Brain microvascular endothelial cell (primary cell): ENCODE measurements around the gene COL5A1.

Experiments
- DNase-seq: peaks from one replicate; pipeline ENCODE4 v3.0.0-alpha.2; 2020
- H3K27ac ChIP-seq: fragments of 250-450 bp; sonication (Bioruptor Pico); 2 replicates; pipeline ENCODE4 v1.5.1; 2020; ENCODE audit warnings: mild to moderate bottlenecking, moderate library complexity
- H3K27me3 ChIP-seq: fragments of 250-450 bp; sonication (Bioruptor Pico); replicated peaks from 2 replicates; pipeline ENCODE4 v1.5.1; 2020; ENCODE audit warnings: mild to moderate bottlenecking
- H3K36me3 ChIP-seq: fragments of 250-450 bp; sonication (Bioruptor Pico); replicated peaks from 2 replicates; pipeline ENCODE4 v1.5.1; 2020; ENCODE audit warnings: mild to moderate bottlenecking
- H3K4me3 ChIP-seq: 2 replicates; pipeline ENCODE4 v1.5.1; 2011; ENCODE audit warnings: low read depth, mild to moderate bottlenecking, control low read depth, low read length, moderate library complexity
- in situ Hi-C: cut with HindIII; loops from 2 replicates; pipeline ENCODE4 v1.10.0; 2017; ENCODE audit warnings: low sequenced_read_pairs, low pct_ligation_motif_present
- TF ChIP-seq, protein P1 (sequence below): IDR thresholded peaks from 2 replicates; pipeline ENCODE4 v1.5.1; 2011; ENCODE audit warnings: low read depth, mild to moderate bottlenecking, moderate library complexity, low read length, control low read depth, inconsistent platforms; ENCODE audit errors: missing control alignments

COL5A1 gene

DNA sequence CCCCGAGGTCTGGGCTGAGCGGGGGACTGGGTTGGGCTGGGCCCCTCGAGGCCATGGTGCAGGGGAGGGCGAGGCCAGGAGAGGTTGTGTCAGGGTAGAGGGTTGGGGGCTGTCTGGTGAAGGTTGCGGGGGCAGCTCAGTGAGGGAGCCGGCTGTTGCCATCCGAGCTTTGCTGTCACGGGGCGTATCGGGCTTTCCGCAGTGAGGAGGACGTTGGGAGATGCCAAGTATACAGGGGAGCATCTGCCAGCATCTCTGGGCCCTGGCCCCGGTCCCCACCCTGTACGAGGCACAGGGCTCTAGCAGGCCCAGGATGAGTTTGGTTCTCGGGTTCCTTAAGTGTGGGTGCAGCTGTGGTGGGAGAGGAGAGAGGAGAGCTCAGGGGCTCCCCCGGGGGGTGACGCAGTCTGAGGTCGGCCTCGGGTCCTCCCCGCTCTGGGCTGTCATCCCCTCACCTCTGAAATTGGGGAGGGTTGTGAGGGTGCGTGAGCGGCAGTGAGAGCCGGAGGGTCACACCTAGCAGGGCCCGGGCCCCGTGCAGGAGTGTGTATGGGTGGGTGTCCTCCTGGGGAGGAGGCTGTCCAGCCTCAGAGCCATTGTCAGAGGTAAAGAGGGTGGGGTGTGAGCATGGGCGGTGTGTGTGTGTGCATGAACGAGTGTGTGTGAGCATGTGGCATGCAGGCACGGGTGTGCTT, 87.3 kb downstream of the COL5A1 start:
- peaks cover 75% of the 10 kb centered on the region for H3K36me3 ChIP-seq
- TF ChIP-seq, protein P1, sequence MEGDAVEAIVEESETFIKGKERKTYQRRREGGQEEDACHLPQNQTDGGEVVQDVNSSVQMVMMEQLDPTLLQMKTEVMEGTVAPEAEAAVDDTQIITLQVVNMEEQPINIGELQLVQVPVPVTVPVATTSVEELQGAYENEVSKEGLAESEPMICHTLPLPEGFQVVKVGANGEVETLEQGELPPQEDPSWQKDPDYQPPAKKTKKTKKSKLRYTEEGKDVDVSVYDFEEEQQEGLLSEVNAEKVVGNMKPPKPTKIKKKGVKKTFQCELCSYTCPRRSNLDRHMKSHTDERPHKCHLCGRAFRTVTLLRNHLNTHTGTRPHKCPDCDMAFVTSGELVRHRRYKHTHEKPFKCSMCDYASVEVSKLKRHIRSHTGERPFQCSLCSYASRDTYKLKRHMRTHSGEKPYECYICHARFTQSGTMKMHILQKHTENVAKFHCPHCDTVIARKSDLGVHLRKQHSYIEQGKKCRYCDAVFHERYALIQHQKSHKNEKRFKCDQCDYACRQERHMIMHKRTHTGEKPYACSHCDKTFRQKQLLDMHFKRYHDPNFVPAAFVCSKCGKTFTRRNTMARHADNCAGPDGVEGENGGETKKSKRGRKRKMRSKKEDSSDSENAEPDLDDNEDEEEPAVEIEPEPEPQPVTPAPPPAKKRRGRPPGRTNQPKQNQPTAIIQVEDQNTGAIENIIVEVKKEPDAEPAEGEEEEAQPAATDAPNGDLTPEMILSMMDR, result no peak
- no peak for DNase-seq
- H3K27ac ChIP-seq, result no peak overlapping the region
- no peak overlapping the region for H3K4me3 ChIP-seq
- no peaks in the 10 kb centered on the region for H3K27me3 ChIP-seq
- in situ Hi-C loops, result no loop called here

DNA sequence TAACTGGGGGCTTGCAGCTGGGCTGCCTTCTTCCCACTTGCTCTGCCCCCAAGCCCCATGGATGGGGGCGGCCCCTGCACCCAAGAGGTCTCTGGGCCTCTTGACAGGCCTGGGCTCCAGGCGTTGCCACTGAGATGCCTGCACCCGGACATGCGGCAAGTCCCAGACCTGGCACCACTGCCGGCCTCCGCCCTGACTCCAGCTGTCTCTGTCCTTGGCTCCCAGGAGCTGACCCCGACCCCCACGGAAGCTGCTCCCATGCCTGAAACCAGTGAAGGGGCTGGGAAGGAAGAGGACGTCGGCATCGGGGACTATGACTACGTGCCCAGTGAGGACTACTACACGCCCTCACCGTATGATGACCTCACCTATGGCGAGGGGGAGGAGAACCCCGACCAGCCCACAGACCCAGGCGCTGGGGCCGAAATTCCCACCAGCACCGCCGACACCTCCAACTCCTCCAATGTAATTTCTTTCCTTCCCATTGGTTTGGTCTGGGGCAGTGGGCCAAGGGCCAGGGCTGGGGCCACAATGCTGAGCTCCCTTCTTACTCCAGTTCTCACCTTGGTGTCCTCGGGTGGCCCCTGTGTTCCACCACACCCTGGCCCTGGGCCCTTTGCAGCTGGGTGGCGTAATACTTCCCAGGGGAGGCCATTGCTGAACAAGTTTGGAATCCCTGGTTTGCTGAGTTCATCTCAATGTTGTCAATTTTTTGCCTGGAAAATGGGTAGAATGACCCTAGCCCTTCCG, 88.6 kb downstream of the COL5A1 start:
- DNase-seq, result no peak
- Histone ChIP-seq H3K27ac (no peak overlapping the region), H3K27me3 (no peaks in the 10 kb centered on the region), H3K4me3 (no peak overlapping the region), H3K36me3 (peaks cover 78% of the 10 kb centered on the region)
- TF ChIP-seq, protein P1, result no peak
- in situ Hi-C loops, result no loop called here

DNA sequence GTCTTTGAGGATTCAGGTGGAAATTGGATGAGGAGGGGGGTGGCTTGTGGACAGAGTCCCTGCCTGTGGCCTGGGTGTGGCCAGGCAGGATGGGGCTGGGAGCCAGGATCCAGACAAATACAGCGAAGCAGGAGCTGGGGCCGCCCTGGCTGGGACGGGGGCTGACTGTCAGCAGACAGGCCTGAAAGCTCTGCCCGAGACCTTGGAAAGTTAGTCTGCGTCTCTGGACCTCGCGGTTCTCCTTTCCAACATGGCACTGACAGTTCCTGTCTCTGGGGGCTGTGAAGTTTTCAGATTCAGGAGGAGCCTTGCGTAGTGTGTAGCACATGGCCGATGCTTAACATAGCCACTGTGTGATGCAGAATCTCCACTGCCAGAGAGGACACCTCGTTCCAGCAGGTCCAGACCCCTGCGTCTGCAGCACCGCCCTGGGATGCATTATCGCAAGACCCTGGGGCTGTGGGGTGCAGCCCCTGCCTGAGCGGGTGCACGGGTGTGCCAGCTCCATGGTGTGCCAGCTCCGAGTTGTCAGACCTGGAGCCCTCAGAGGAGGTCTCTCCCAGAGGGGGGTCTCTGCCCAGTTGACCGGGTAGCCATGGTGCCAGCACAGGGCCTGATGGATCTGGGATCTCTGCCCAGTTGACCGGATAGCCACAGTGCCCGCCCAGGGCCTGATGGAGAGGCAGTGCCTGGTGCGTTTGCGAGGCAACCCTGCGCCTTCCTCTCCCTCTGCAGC, 89.3 kb downstream of the COL5A1 start:
- Histone ChIP-seq H3K27ac (no peak overlapping the region), H3K36me3 (peaks cover 79% of the 10 kb centered on the region), H3K27me3 (no peaks in the 10 kb centered on the region), H3K4me3 (no peak overlapping the region)
- TF ChIP-seq, protein P1, result no peak
- DNase-seq, result no peak
- in situ Hi-C loops, result no loop called here

DNA sequence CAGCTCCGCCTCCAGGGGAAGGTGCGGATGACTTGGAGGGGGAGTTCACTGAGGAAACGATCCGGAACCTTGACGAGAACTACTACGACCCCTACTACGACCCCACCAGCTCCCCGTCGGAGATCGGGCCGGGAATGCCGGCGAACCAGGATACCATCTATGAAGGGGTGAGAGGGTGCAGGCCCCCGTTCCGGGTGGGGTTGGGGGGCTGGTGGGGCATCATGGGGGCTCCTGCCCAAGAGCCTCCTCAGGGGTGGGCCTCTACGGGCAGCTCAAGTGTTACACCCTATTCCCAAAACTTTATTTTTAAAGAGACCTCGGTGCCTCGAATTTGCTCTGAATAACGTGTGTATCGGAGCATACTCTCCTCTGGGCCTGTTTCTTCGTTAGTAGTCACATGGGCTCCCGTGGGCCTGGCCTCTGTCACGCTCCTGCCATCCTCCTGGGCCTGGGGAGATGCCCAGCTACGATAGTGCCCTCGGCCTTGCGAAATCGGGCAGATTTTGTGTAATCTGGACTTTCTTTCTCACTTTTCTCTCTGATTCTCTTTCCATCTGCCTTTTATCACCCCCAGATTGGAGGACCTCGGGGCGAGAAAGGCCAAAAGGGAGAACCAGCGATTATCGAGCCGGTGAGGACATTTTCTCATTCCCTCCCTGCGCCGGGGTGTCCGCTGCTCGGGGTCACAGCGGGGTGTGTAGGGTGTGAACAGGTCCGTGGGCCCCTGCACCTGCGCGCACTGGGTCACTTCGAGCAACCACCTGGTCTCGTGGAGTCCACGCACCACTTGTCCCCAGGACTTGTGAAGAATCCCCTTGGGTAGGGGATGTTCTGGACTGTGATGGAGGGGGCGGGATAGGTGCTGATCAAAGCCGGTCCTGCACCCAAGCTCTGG, 90.1 kb downstream of the COL5A1 start:
- no peak overlapping the region for H3K27ac ChIP-seq
- TF ChIP-seq, protein P1, result no peak
- H3K4me3 ChIP-seq, result no peak overlapping the region
- H3K27me3 ChIP-seq, result no peaks in the 10 kb centered on the region
- DNase-seq, result no peak
- H3K36me3 ChIP-seq, result peaks cover 84% of the 10 kb centered on the region
- in situ Hi-C loops, result no loop called here

DNA sequence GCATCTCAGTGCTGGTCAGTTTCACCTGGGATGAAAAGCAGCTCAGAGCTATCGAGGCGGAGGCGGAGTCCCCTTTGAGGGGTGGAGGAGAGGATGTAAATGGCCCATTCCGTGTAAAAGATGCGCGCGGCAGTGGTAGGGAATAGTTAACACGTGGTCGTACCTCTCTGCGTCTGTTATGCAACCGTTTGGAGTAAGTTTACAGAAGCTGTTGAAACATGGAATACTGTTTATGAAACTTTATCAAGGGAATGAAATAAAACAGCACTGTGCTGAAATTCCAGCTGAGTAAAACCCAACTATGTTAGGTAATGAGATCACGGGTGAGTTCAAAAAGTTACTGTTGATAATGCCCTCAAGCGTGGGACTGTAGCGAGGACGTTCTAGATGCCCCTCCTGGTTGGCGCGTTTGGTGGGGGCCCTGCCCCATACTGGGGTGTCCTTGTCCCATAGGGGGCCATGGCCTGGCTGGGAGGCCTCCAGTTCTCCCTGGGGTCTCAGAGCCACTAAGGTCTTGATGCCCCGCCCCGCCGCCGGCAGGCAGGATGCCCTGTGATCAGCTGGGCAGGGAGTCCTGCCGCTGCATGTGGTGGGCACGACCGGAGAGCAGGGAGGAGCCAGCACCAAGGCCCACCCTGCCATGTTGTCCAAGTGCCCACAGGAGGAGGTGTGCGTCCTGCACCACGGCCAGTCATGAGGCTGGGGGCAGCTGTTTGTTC, 90.9 kb downstream of the COL5A1 start:
- no peak for DNase-seq
- Histone ChIP-seq H3K4me3 (no peak overlapping the region), H3K27ac (no peak overlapping the region), H3K27me3 (no peaks in the 10 kb centered on the region), H3K36me3 (peaks cover 86% of the 10 kb centered on the region)
- in situ Hi-C loops, result no loop called here
- TF ChIP-seq, protein P1, result no peak
